Measurements from ENCODE around the gene SYNJ2. TPM values are rescaled to one million over a fixed set of nuclear protein-coding genes. Genes with fewer than 3 reads are reported as not detected.

The SYNJ2 gene
- total and polyA plus RNA-seq, 2 of the 4 experiments (the other 2 are of a cell fraction): 40.8 to 45.2 TPM

GRCh38 chr6:158081657-158081935, 99.9 kb downstream of the SYNJ2 start:
- WGBS, 2 experiments (ENCODE audit: extremely low coverage in 2 of 2, insufficient read length in 1 of 2): 100% methylated on average over 3 of the region's 6 CpGs; no CpG with 5 or more reads in 1 of the 2 experiments
- Histone ChIP-seq H3K9ac (ENCODE audit: low read depth, low read length) (no peak overlapping the region), H3K27ac (ENCODE audit: insufficient read depth, low read length) (no peak overlapping the region), H3K4ac (ENCODE audit: low read depth, low read length) (no peak overlapping the region), H3K18ac (ENCODE audit: low read depth, low read length) (no peak overlapping the region), H3K79me1 (ENCODE audit: low read depth in 1 of 2, low read length in 2 of 2) (peaks cover 8 to 41% of the 10 kb centered on the region in 2 experiments), H2BK120ac (ENCODE audit: low read depth, low read length) (no peak overlapping the region), H2BK15ac (ENCODE audit: low read depth, low read length) (no peak overlapping the region), H2BK20ac (ENCODE audit: low read depth, low read length) (no peak overlapping the region), H3K4me1 (ENCODE audit: control insufficient read depth, insufficient read depth, low read length) (peaks cover 5% of the 10 kb centered on the region; the same call in 1 of the 2 replicates), H2AK9ac (replicated peaks; ENCODE audit: low read depth, low read length, poor library complexity) (no peak overlapping the region), H3K36me3 (ENCODE audit: control insufficient read depth, insufficient read depth, low read length) (peaks cover 64% of the 10 kb centered on the region), H4K5ac (ENCODE audit: low read depth, low read length) (no peak overlapping the region), H3K27me3 (ENCODE audit: control insufficient read depth, insufficient read depth, low read length) (no peaks in the 10 kb centered on the region), H2AFZ (replicated peaks; ENCODE audit: low read length, poor library complexity) (no peak overlapping the region), H4K20me1 (ENCODE audit: insufficient read depth, low read length) (no peaks in the 10 kb centered on the region), H4K8ac (ENCODE audit: low read depth in 2 of 2, low read length in 2 of 2) (no peak overlapping the region), H3K56ac (ENCODE audit: extremely low read depth, insufficient read depth, low read length) (no peak overlapping the region), H3K9me1 (ENCODE audit: insufficient read depth, low read length) (peaks cover 12% of the 10 kb centered on the region), H4K91ac (ENCODE audit: insufficient read depth, low read depth, low read length) (no peak overlapping the region), H3K9me3 (ENCODE audit: control insufficient read depth, insufficient read depth, low read length) (no peaks in the 10 kb centered on the region), H2BK5ac (ENCODE audit: low read depth, low read length, poor library complexity, severe bottlenecking) (no peak overlapping the region), H3K4me2 (ENCODE audit: low read depth, low read length) (no peak overlapping the region), H3K23ac (ENCODE audit: low read depth, low read length) (no peak overlapping the region), H3K4me3 (ENCODE audit: insufficient read depth, low read depth, low read length) (no peak overlapping the region), H3K14ac (replicated peaks; ENCODE audit: low read depth, low read length) (no peak overlapping the region), H2AK5ac (ENCODE audit: low read depth, low read length) (no peak overlapping the region)
- no peak for DNase-seq
- intact Hi-C loops (cut with micrococcal nuclease) (no loop called here), dilution Hi-C loops (cut with HindIII; ENCODE audit: low sequenced_read_pairs, unreplicated experiment) (no loop called here), in situ Hi-C loops (cut with MboI; ENCODE audit: low sequenced_read_pairs) (no loop called here)
- ATAC-seq (ENCODE audit: low read depth): no peak
- ChIA-PET POLR2A (ENCODE audit: unreplicated experiment) (no interaction called here), CTCF (no interaction called here)
- BruUV-seq (replicated peaks): no TSS peak
- TF ChIP-seq RCOR1 (IDR thresholded peaks at IDR 0.05; ENCODE audit: insufficient replicate concordance, low read length): no peak
- no peak; the same call in 1 of the 2 replicates for TF ChIP-seq CEBPB (IDR thresholded peaks at IDR 0.05; ENCODE audit: low read depth, low read length)
- TF ChIP-seq POLR2A (IDR thresholded peaks at IDR 0.05; ENCODE audit: low read depth, low read length): no peak
- TF ChIP-seq MXI1 (IDR thresholded peaks at IDR 0.05; ENCODE audit: borderline replicate concordance, low read depth, low read length): no peak
- no peak for TF ChIP-seq NFE2L2 (IDR thresholded peaks at IDR 0.05; ENCODE audit: low read depth, low read length)
